ENCODE measurements around the gene DDO. TPM values are rescaled to one million over a fixed set of nuclear protein-coding genes. Genes with fewer than 3 reads are reported as not detected.
"Not testable (repeated sequence)": the region's sequence is repeated elsewhere in the genome, so short reads cannot be mapped to it uniquely, and the experiment has no call there.

The DDO gene
- total RNA-seq, 1 donor from 2014 or later: 0.32 TPM

- intact Hi-C loops (cut with DNase I): loop anchor here (5.0 to 10.0 kb wide), 2 partner anchors 662 to 1049 kb away; partner anchors contain the start of genes AK9 and FIG4
- Histone ChIP-seq H3K4me3 (no peak overlapping the region), H3K27ac (peak overlapping the region; percentile 76 to 95), H3K27me3 (no peaks in the 10 kb centered on the region), H3K36me3 (no peaks in the 10 kb centered on the region), H3K9me3 (no peaks in the 10 kb centered on the region), H3K4me1 (peaks cover 6 to 26% of the 10 kb centered on the region in 2 donors)
- DNase-seq (ENCODE audit: low spot score in 2 of 2): no peak
- TF ChIP-seq, protein P1, sequence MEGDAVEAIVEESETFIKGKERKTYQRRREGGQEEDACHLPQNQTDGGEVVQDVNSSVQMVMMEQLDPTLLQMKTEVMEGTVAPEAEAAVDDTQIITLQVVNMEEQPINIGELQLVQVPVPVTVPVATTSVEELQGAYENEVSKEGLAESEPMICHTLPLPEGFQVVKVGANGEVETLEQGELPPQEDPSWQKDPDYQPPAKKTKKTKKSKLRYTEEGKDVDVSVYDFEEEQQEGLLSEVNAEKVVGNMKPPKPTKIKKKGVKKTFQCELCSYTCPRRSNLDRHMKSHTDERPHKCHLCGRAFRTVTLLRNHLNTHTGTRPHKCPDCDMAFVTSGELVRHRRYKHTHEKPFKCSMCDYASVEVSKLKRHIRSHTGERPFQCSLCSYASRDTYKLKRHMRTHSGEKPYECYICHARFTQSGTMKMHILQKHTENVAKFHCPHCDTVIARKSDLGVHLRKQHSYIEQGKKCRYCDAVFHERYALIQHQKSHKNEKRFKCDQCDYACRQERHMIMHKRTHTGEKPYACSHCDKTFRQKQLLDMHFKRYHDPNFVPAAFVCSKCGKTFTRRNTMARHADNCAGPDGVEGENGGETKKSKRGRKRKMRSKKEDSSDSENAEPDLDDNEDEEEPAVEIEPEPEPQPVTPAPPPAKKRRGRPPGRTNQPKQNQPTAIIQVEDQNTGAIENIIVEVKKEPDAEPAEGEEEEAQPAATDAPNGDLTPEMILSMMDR (IDR thresholded peaks at IDR 0.05): no peak
These were observed 61.2 kb downstream of the DDO start for GRCh38 chr6:110354153-110354552.

- no peaks in the 10 kb centered on the region for H3K27me3 ChIP-seq
- H3K36me3 ChIP-seq: no peaks in the 10 kb centered on the region
- no peak overlapping the region for H3K4me3 ChIP-seq
- intact Hi-C loops (cut with DNase I): loop anchor here (2.0 to 10.0 kb wide), 3 partner anchors 17 to 1049 kb away; partner anchors contain the start of genes AK9 and FIG4
- DNase-seq (ENCODE audit: low spot score in 2 of 2): no peak
- TF ChIP-seq, protein P1 (IDR thresholded peaks at IDR 0.05): no peak
- H3K9me3 ChIP-seq: no peaks in the 10 kb centered on the region
- H3K4me1 ChIP-seq: peaks cover 6 to 22% of the 10 kb centered on the region in 2 donors
- H3K27ac ChIP-seq: peak overlapping the region; percentile 60 to 76
These were observed 61.8 kb downstream of the DDO start for GRCh38 chr6:110353457-110354001.

- Histone ChIP-seq H3K4me3 (peak overlapping the region in 1 of 2 donors; percentile 0), H3K9me3 (no peaks in the 10 kb centered on the region), H3K27ac (peak overlapping the region; percentile 60 to 76), H3K36me3 (no peaks in the 10 kb centered on the region), H3K4me1 (peaks cover 6 to 22% of the 10 kb centered on the region in 2 donors), H3K27me3 (no peaks in the 10 kb centered on the region)
- DNase-seq (ENCODE audit: low spot score in 2 of 2): no peak
- TF ChIP-seq, protein P1 (IDR thresholded peaks at IDR 0.05): no peak
- intact Hi-C loops (cut with DNase I): loop anchor here (2.0 to 10.0 kb wide), 3 partner anchors 16 to 1048 kb away; partner anchors contain the start of genes AK9 and FIG4
These were observed 62.7 kb downstream of the DDO start for GRCh38 chr6:110352563-110353262.

- Histone ChIP-seq H3K9me3 (no peaks in the 10 kb centered on the region), H3K27ac (peak overlapping the region; percentile 60 to 76), H3K36me3 (no peaks in the 10 kb centered on the region), H3K4me1 (peaks cover 0 to 20% of the 10 kb centered on the region in 2 donors), H3K4me3 (no peak overlapping the region), H3K27me3 (no peaks in the 10 kb centered on the region)
- intact Hi-C loops (cut with DNase I): loop anchor here (2.0 to 10.0 kb wide), 3 partner anchors 15 to 1047 kb away; partner anchors contain the start of genes AK9 and FIG4
- TF ChIP-seq, protein P1 (IDR thresholded peaks at IDR 0.05): no peak
- no peak for DNase-seq (ENCODE audit: low spot score in 2 of 2)
These were observed 63.4 kb downstream of the DDO start for GRCh38 chr6:110351986-110352385.

DNA sequence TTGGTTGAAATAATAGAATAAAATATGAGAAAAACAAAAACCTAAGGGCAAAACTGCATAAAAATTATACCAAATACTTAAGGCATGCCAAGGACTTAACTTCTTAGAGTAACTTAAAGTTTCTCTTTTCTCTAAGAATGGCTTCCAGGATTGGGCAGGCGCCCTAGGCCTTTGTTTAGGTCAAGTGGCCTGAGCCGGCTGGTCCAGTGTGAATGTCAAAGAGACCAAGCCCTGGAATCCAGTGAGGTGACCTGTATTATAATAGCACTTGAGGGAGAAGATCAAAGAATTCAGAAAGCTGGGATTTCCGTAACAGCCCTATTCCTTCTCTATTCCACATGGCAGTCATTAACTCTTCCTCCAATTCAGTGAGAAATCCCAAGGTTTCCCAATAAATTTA lies 63.8 kb downstream of the DDO start:
- Histone ChIP-seq H3K36me3 (no peaks in the 10 kb centered on the region), H3K27ac (peak overlapping the region; percentile 60 to 76), H3K9me3 (no peaks in the 10 kb centered on the region), H3K27me3 (no peaks in the 10 kb centered on the region), H3K4me1 (peaks cover 0 to 16% of the 10 kb centered on the region in 2 donors), H3K4me3 (no peak overlapping the region)
- TF ChIP-seq, protein P1 (IDR thresholded peaks at IDR 0.05): no peak
- intact Hi-C loops (cut with DNase I): loop anchor here (5.0 to 10.0 kb wide), 2 partner anchors 659 to 1047 kb away; partner anchors contain the start of genes AK9 and FIG4
- DNase-seq (ENCODE audit: low spot score in 2 of 2): no peak

- not testable (repeated sequence) for H3K9me3 ChIP-seq; H3K27me3 ChIP-seq; H3K4me3 ChIP-seq; H3K36me3 ChIP-seq; DNase-seq (ENCODE audit: low spot score in 2 of 2); H3K27ac ChIP-seq
- H3K4me1 ChIP-seq: peaks cover 0 to 16% of the 10 kb centered on the region in 2 donors
- intact Hi-C loops (cut with DNase I): loop anchor here (5.0 to 10.0 kb wide), 2 partner anchors 658 to 1046 kb away; partner anchors contain the start of genes AK9 and FIG4
These were observed 64.8 kb downstream of the DDO start for GRCh38 chr6:110350593-110350992.
